ENCODE results near the gene STT3B. TPM values are rescaled to one million over a fixed set of nuclear protein-coding genes. Genes with fewer than 3 reads are reported as not detected.

Gene STT3B
- total and polyA plus RNA-seq, 2 of the 13 experiments (the other 11 are each of a cell fraction or from before 2014, with no cell fraction given): 85.0 to 205 TPM

GRCh38 chr3:31621314-31621713 is 88.6 kb downstream of the STT3B start:
- 97% methylated on average over 3 of the region's 3 CpGs for WGBS (ENCODE audit: low lambda C conversion rate)
- Histone ChIP-seq H3K79me2 (ENCODE audit: insufficient read depth, low read length) (no peaks in the 10 kb centered on the region), H4K20me1 (ENCODE audit: insufficient read depth, low read length) (no peaks in the 10 kb centered on the region), H3K9ac (ENCODE audit: insufficient read depth, low read depth, low read length) (no peak overlapping the region), H3K4me3 (replicated peaks in 1 of 3; ENCODE audit: insufficient read depth in 1 of 3, low read depth in 2 of 3, low read length in 3 of 3) (no peak overlapping the region), H3K4me2 (ENCODE audit: low read depth, low read length) (no peak overlapping the region), H3K4me1 (ENCODE audit: insufficient read depth, low read length) (no peaks in the 10 kb centered on the region), H3K36me3 (replicated peaks in 1 of 2; ENCODE audit: control insufficient read depth in 1 of 2, insufficient read depth in 2 of 2, low read length in 2 of 2) (peaks cover 5 to 36% of the 10 kb centered on the region in 2 experiments), H2AFZ (ENCODE audit: low read length) (no peak overlapping the region), H3K27ac (ENCODE audit: extremely low read length, insufficient read depth, low read length) (no peak overlapping the region), H3K9me3 (ENCODE audit: low read length) (no peaks in the 10 kb centered on the region), H3K27me3 (ENCODE audit: control insufficient read depth in 1 of 2, insufficient read depth in 2 of 2, low read length in 2 of 2) (no peaks in the 10 kb centered on the region)
- intact Hi-C loops (cut with micrococcal nuclease; ENCODE audit: unreplicated experiment) (no loop called here), in situ Hi-C loops (cut with HindIII; ENCODE audit: extremely low pct_ligation_motif_present, low pct_unique_long_range_greater_than_20kb) (no loop called here)
- ChIA-PET CTCF (ENCODE audit: low intra/inter-chr PET ratio, low total read pairs) (no interaction called here), POLR2A (no interaction called here)
- ATAC-seq (no peak), FAIRE-seq (no peak), DNase-seq (ENCODE audit: low spot score) (no peak)
- no TSS peak for BruUV-seq (replicated peaks)
- TF ChIP-seq DDIT3 (CRISPR knock-in tag; IDR thresholded peaks at IDR 0.05): no peak
- TF ChIP-seq, protein P1, sequence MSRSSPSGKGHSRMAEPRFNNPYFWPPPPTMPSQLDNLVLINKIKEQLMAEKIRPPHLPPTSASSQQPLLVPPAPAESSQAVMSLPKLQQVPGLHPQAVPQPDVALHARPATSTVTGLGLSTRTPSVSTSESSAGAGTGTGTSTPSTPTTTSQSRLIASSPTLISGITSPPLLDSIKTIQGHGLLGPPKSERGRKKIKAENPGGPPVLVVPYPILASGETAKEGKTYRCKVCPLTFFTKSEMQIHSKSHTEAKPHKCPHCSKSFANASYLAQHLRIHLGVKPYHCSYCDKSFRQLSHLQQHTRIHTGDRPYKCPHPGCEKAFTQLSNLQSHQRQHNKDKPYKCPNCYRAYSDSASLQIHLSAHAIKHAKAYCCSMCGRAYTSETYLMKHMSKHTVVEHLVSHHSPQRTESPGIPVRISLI (CRISPR knock-in tag; IDR thresholded peaks at IDR 0.05; ENCODE audit: borderline replicate concordance): no peak
- no peak for TF ChIP-seq CCAR2 (optimal IDR thresholded peaks at IDR 0.05; ENCODE audit: low read depth, low read length)
- no peak for TF ChIP-seq HOMEZ (CRISPR knock-in tag; IDR thresholded peaks at IDR 0.05; ENCODE audit: low read depth)
- TF ChIP-seq ZNF674 (CRISPR knock-in tag; IDR thresholded peaks at IDR 0.05; ENCODE audit: low read depth): no peak
- no peak for TF ChIP-seq SAP130 (CRISPR knock-in tag; IDR thresholded peaks at IDR 0.05; ENCODE audit: low read depth)
- TF ChIP-seq GTF2F1 (IDR thresholded peaks at IDR 0.05; ENCODE audit: low read length): no peak
- no peak for TF ChIP-seq JARID2 (CRISPR knock-in tag; IDR thresholded peaks at IDR 0.05; ENCODE audit: insufficient replicate concordance)
- TF ChIP-seq NCOA5 (CRISPR knock-in tag; IDR thresholded peaks at IDR 0.05): no peak
- no peak for TF ChIP-seq ZNF891 (CRISPR knock-in tag; IDR thresholded peaks at IDR 0.05)
- no peak for TF ChIP-seq HNRNPUL1 (IDR thresholded peaks at IDR 0.05; ENCODE audit: low read depth, low read length)
- TF ChIP-seq, protein P2, sequence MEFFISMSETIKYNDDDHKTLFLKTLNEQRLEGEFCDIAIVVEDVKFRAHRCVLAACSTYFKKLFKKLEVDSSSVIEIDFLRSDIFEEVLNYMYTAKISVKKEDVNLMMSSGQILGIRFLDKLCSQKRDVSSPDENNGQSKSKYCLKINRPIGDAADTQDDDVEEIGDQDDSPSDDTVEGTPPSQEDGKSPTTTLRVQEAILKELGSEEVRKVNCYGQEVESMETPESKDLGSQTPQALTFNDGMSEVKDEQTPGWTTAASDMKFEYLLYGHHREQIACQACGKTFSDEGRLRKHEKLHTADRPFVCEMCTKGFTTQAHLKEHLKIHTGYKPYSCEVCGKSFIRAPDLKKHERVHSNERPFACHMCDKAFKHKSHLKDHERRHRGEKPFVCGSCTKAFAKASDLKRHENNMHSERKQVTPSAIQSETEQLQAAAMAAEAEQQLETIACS (CRISPR knock-in tag; IDR thresholded peaks at IDR 0.05): no peak
- TF ChIP-seq, protein P3, sequence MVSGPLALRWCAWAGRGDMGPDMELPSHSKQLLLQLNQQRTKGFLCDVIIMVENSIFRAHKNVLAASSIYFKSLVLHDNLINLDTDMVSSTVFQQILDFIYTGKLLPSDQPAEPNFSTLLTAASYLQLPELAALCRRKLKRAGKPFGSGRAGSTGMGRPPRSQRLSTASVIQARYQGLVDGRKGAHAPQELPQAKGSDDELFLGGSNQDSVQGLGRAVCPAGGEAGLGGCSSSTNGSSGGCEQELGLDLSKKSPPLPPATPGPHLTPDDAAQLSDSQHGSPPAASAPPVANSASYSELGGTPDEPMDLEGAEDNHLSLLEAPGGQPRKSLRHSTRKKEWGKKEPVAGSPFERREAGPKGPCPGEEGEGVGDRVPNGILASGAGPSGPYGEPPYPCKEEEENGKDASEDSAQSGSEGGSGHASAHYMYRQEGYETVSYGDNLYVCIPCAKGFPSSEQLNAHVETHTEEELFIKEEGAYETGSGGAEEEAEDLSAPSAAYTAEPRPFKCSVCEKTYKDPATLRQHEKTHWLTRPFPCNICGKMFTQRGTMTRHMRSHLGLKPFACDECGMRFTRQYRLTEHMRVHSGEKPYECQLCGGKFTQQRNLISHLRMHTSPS (CRISPR knock-in tag; IDR thresholded peaks at IDR 0.05; ENCODE audit: low read depth): no peak
- no peak for TF ChIP-seq TCF12 (IDR thresholded peaks at IDR 0.05)
- TF ChIP-seq TCF12 (CRISPR knock-in tag; IDR thresholded peaks at IDR 0.05): no peak
- TF ChIP-seq, protein P4, sequence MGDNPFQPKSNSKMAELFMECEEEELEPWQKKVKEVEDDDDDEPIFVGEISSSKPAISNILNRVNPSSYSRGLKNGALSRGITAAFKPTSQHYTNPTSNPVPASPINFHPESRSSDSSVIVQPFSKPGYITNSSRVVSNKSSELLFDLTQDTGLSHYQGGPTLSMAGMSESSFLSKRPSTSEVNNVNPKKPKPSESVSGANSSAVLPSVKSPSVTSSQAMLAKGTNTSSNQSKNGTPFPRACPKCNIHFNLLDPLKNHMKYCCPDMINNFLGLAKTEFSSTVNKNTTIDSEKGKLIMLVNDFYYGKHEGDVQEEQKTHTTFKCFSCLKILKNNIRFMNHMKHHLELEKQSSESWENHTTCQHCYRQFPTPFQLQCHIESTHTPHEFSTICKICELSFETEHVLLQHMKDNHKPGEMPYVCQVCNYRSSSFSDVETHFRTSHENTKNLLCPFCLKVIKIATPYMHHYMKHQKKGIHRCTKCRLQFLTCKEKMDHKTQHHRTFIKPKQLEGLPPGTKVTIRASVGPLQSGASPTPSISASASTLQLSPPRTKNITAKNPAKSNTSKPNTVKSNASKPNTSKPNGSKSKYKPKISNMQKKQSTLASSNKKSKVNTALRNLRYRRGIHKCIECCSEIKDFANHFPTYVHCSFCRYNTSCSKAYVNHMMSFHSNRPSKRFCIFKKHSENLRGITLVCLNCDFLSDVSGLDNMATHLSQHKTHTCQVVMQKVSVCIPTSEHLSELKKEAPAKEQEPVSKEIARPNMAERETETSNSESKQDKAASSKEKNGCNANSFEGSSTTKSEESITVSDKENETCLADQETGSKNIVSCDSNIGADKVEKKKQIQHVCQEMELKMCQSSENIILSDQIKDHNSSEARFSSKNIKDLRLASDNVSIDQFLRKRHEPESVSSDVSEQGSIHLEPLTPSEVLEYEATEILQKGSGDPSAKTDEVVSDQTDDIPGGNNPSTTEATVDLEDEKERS (CRISPR knock-in tag; IDR thresholded peaks at IDR 0.05): no peak
